ENCODE measurements around the gene AFF1.
"Not testable (repeated sequence)": the region's sequence is repeated elsewhere in the genome, so short reads cannot be mapped to it uniquely, and the experiment has no call there.

Gene AFF1

GRCh38 chr4:87081826-87082225, 147.0 kb downstream of the AFF1 start:
- no peak for DNase-seq (ENCODE audit: low read depth in 2 of 2)

- not testable (repeated sequence) for DNase-seq (ENCODE audit: low read depth in 2 of 2)
Observed at GRCh38 chr4:87085732-87086131, 150.9 kb downstream of the AFF1 start.

GRCh38 chr4:87086143-87086805, 151.5 kb downstream of the AFF1 start:
- no peak for DNase-seq (ENCODE audit: low read depth in 2 of 2)

GRCh38 chr4:87087015-87087414, 152.2 kb downstream of the AFF1 start:
- no peak for DNase-seq (ENCODE audit: low read depth in 2 of 2)

GRCh38 chr4:87087420-87087819, 152.6 kb downstream of the AFF1 start:
- DNase-seq (ENCODE audit: low read depth in 2 of 2): no peak

GRCh38 chr4:87088186-87088585, 153.4 kb downstream of the AFF1 start:
- DNase-seq (ENCODE audit: low read depth in 2 of 2): no peak

- no peak for DNase-seq (ENCODE audit: low read depth in 2 of 2)
Observed at GRCh38 chr4:87089368-87089767, 154.6 kb downstream of the AFF1 start.

- DNase-seq (ENCODE audit: low read depth in 2 of 2): no peak
Observed at GRCh38 chr4:87090305-87090704, 155.5 kb downstream of the AFF1 start.

GRCh38 chr4:87092389-87093141, 157.8 kb downstream of the AFF1 start:
- no peak for DNase-seq (ENCODE audit: low read depth in 2 of 2)

GRCh38 chr4:87093443-87094123, 158.8 kb downstream of the AFF1 start:
- DNase-seq (ENCODE audit: low read depth in 2 of 2): peak; percentile 25 to 35

- no peak for DNase-seq (ENCODE audit: low read depth in 2 of 2)
Observed at GRCh38 chr4:87097075-87097474, 162.3 kb downstream of the AFF1 start.

- DNase-seq (ENCODE audit: low read depth in 2 of 2): no peak
Observed at GRCh38 chr4:87100168-87100567, 165.4 kb downstream of the AFF1 start.

GRCh38 chr4:87101543-87102199, 166.9 kb downstream of the AFF1 start:
- DNase-seq (ENCODE audit: low read depth in 2 of 2): no peak

- DNase-seq (ENCODE audit: low read depth in 2 of 2): no peak
Observed at GRCh38 chr4:87103086-87103485, 168.3 kb downstream of the AFF1 start.

GRCh38 chr4:87103691-87104187, 168.9 kb downstream of the AFF1 start:
- no peak for DNase-seq (ENCODE audit: low read depth in 2 of 2)

- no peak for DNase-seq (ENCODE audit: low read depth in 2 of 2)
Observed at GRCh38 chr4:87105101-87105845, 170.5 kb downstream of the AFF1 start.

- no peak for DNase-seq (ENCODE audit: low read depth in 2 of 2)
Observed at GRCh38 chr4:87108142-87108546, 173.3 kb downstream of the AFF1 start.

- DNase-seq (ENCODE audit: low read depth in 2 of 2): no peak
Observed at GRCh38 chr4:87109121-87109520, 174.3 kb downstream of the AFF1 start.

- DNase-seq (ENCODE audit: low read depth in 2 of 2): no peak
Observed at GRCh38 chr4:87109945-87110344, 175.1 kb downstream of the AFF1 start.

- DNase-seq (ENCODE audit: low read depth in 2 of 2): no peak
Observed at GRCh38 chr4:87112063-87112462, 177.3 kb downstream of the AFF1 start.

Measured in stimulated activated CD4-positive, alpha-beta T cell treated with anti-CD3 and anti-CD28 coated beads, Interleukin-15, amount 100 ng/mL, for 48 hours (primary cell).